ENCODE results near the gene ELANE.

DNA sequence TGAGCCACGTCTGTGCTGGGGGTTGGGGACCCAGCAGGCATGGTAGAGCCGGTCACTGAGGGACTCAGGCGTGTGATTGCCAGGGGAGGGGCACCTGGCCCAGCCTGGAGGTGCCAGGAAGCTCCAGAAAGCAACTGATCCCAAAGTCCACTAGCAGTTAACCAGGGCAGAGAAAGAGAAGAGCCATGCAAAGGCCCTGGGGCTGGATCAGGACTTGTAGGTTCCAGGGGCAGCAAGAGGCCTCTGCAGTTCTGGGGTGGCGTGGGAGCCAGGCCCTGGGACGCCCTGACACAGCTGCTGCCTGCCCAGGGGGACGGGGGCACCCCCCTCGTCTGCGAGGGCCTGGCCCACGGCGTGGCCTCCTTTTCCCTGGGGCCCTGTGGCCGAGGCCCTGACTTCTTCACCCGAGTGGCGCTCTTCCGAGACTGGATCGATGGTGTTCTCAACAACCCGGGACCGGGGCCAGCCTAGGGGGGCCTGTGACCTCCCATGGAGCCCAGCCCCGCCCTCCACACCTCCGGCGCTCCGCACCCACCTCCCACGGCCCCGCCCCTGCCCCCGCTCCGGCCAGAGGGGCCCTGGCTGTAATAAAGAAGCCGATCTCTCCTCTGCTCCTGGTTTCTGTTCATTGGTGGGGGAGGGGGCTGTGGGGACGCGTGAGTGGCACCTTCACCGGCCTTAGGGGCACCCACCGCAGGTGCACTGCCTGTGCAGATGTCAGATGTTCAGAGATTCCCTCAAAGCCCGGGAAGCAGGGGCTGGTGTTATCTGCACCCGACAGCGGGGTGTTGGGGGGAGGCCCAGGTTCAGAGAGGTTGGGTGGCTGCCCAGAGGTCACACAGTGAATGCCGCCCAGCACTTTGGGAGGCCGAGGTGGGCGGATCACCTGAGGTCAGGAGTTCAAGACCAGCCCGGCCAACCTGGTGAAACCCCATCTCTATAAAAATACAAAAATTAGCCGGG, 20.4 kb upstream of the ELANE start:
- TF ChIP-seq, protein P1, sequence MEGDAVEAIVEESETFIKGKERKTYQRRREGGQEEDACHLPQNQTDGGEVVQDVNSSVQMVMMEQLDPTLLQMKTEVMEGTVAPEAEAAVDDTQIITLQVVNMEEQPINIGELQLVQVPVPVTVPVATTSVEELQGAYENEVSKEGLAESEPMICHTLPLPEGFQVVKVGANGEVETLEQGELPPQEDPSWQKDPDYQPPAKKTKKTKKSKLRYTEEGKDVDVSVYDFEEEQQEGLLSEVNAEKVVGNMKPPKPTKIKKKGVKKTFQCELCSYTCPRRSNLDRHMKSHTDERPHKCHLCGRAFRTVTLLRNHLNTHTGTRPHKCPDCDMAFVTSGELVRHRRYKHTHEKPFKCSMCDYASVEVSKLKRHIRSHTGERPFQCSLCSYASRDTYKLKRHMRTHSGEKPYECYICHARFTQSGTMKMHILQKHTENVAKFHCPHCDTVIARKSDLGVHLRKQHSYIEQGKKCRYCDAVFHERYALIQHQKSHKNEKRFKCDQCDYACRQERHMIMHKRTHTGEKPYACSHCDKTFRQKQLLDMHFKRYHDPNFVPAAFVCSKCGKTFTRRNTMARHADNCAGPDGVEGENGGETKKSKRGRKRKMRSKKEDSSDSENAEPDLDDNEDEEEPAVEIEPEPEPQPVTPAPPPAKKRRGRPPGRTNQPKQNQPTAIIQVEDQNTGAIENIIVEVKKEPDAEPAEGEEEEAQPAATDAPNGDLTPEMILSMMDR (IDR thresholded peaks at IDR 0.05), result no peak
- TF ChIP-seq POLR2A (IDR thresholded peaks at IDR 0.05), result no peak

Measured in esophagus squamous epithelium (tissue), 4 donors.